Ectodermal cell (in vitro differentiated cells): ENCODE measurements around the gene CALML4.
"Not testable (repeated sequence)": the region's sequence is repeated elsewhere in the genome, so short reads cannot be mapped to it uniquely, and the experiment has no call there.

Source experiments
- H3K27ac ChIP-seq: 2 replicates; pipeline ENCODE4 v1.7.0; 2013; ENCODE audit warnings: mild to moderate bottlenecking, low read depth, low read length; ENCODE audit not compliant: insufficient read depth, poor library complexity, severe bottlenecking
- H3K27me3 ChIP-seq: 2 replicates; pipeline ENCODE4 v1.7.0; 2013; ENCODE audit warnings: mild to moderate bottlenecking, low read length; ENCODE audit not compliant: insufficient read depth, control insufficient read depth, poor library complexity, severe bottlenecking
- H3K36me3 ChIP-seq: one replicate; pipeline ENCODE4 v1.7.0; 2013; ENCODE audit warnings: low read length; ENCODE audit not compliant: control insufficient read depth, insufficient read depth
- H3K4me1 ChIP-seq: one replicate; pipeline ENCODE4 v1.7.0; 2013; ENCODE audit warnings: low read length; ENCODE audit not compliant: control insufficient read depth, insufficient read depth
- H3K4me3 ChIP-seq: 2 replicates; pipeline ENCODE4 v1.7.0; 2013; ENCODE audit warnings: low read depth, low read length, control low read depth; ENCODE audit not compliant: insufficient read depth
- H3K9me3 ChIP-seq: 2 replicates; pipeline ENCODE4 v1.7.0; 2013; ENCODE audit warnings: mild to moderate bottlenecking, low read length, moderate library complexity; ENCODE audit not compliant: control insufficient read depth
- WGBS, 2 experiments: methylation state at CpG; one replicate each; pipeline ENCODE4 v1.1.7; 2013; ENCODE audit warnings: missing lambda C conversion rate in 2 of 2; 5-methylcytosine and 5-hydroxymethylcytosine counted together

The CALML4 gene

DNA sequence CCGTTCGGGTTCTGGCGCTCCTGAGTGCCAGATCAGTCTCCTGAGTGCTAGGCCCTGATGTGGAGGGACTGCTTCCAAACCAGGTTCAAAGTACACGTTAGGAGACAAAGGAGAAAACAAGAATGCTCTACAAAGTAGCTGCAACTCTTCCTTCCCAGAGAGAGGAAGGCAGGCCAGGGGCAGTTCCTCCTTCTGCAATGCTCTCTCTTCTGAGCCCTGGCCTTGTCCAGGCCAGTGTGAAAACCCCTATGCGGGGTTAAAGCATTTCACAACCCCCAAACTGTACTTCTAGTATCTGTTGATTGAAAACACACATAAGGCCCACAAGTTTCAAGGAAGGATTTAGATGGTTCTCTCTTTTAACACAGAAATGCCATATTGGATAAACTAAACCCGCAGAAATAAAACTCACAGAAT, 9.7 kb upstream of the CALML4 start:
- no peaks in the 10 kb centered on the region for H3K9me3 ChIP-seq
- H3K36me3 ChIP-seq = peaks cover 19% of the 10 kb centered on the region
- WGBS, 2 experiments = 84 to 85% methylated on average over 6 of the region's 6 CpGs

DNA sequence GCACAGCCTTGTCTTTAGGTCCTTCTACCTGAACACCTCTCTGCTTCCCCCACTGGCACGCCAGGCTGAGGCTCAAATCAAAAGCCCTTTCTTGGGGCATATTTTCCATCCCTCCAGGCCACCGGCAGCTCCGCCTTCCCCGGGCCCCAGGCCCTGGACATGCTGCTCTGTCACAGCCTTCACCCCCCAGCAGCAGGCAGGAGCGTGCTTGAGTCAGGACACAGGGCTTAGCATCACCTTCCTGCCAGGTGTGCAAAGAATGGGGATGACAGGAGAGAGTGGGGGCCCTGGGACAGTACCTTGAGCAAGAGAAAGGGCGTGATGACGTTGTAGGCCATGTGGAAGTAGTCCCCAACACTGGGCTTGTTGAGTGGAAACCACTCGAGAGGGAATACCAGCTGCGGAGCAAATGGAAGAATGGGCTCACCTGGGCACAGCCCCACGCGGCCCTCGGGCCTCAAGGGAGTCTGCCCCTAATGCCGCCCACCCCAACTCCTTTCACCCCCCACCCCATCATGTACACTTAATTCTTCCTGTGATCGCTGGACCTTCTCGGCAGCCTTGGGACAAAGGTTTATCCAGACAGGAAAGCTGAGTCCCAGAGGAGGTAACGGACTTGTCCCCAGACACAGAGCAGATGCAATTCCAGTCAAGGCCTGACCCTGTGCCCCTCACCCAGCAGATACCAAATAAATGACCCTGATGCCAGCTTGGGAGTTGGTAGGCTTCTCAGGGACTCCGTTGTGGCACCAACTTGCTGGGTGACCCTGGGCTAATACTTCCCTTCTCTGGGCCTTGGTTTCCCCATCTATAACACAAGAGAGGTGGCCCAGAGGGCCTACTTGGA, 9.1 kb upstream of the CALML4 start:
- Histone ChIP-seq H3K27me3 (no peaks in the 10 kb centered on the region), H3K4me1 (peaks cover 14% of the 10 kb centered on the region), H3K36me3 (peaks cover 19% of the 10 kb centered on the region), H3K9me3 (no peaks in the 10 kb centered on the region), H3K4me3 (no peak overlapping the region), H3K27ac (no peak overlapping the region)
- 94 to 96% methylated on average over 17 of the region's 17 CpGs for WGBS, 2 experiments

More for the DNA sequence above, 9.7 kb upstream of the CALML4 start:
- no peak overlapping the region for H3K27ac ChIP-seq
- H3K27me3 ChIP-seq = no peaks in the 10 kb centered on the region
- H3K4me1 ChIP-seq = peaks cover 14% of the 10 kb centered on the region
- H3K4me3 ChIP-seq = no peak overlapping the region

GRCh38 chr15:68213491-68213845, 8.3 kb upstream of the CALML4 start:
- H3K4me1 ChIP-seq = peaks cover 14% of the 10 kb centered on the region
- H3K27me3 ChIP-seq, H3K9me3 ChIP-seq, H3K27ac ChIP-seq, H3K4me3 ChIP-seq: not testable (repeated sequence)
- WGBS, 2 experiments = 93 to 97% methylated on average over 6 of the region's 6 CpGs
- H3K36me3 ChIP-seq = peaks cover 16% of the 10 kb centered on the region

DNA sequence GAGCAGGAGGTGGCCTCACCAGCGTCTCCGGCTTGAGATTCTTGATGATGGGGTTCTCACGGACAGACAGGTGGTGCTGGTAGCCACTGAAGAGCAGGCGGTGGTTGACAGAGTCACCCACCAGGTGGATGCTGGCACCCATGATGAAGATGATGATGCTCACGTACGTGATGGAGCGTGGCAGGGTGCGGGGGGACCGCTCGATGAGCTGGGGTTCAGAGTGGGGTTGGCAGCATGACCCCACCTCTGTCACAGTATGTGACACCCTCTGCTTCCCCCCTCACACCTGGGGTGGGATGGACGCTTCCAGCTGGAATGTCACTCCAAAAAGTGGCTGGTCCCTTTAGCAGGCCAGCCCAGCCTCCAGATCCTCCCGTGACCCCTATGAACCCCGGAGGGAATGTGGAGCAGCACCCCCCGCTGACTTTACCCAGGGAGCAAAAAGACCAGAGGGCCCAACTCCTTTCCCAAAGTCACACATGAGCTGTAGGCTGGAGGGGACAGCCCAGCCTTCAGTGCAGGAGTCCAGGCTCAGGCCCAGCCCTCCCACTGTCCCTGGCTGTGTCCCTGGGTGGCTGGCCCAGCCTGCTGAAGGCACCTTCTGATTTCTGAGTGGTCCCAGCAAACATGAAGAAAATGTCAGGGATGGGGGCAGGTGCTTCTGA, 6.7 kb upstream of the CALML4 start:
- Histone ChIP-seq H3K36me3 (peaks cover 2% of the 10 kb centered on the region), H3K4me3 (no peak overlapping the region), H3K9me3 (no peaks in the 10 kb centered on the region), H3K4me1 (peaks cover 18% of the 10 kb centered on the region), H3K27ac (no peak overlapping the region), H3K27me3 (no peaks in the 10 kb centered on the region)
- 89 to 93% methylated on average over 14 of the region's 14 CpGs for WGBS, 2 experiments

DNA sequence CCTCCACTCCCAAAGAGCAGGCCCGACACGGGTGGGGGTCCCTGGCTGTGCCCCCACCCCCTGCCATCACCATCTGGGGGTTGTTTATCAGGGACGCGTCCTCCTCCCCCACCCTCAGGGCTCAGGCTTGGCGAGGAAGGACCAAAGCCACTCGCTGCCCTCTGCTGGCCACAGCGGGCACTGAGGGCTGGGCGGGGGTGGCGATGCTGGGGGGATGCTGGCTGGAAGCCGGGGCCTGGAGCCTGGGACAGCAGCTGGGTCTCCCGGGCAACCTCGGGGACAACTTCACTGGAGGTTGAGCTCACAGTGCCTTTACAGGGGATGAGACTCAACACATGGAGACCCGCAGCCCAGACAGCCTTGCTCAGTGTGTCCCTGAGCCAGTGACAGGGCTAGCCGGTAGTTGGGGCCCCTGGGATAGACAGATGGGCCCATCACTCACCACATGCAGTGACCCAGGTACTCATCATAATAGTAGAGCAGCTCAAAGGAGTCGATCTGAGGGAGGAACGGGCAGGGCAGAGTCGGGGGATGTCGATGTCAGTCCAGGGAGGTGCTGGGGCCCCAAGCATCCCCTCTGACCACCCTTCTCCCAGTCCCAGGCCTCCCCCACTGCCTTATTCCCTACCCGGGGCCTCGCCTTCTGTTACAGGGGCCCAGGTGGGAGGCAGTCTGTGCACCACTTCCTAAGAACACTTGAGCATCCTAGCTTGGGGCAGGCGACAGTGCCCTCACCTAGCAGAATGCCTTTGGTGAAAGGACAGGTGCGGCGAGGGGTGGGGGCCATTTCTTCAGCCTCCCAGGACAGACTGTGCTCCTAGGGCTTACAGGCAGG, 5.9 kb upstream of the CALML4 start:
- WGBS, 2 experiments = 50 to 51% methylated on average over 23 of the region's 23 CpGs
- H3K36me3 ChIP-seq = no peaks in the 10 kb centered on the region

GRCh38 chr15:68210409-68210756, 5.3 kb upstream of the CALML4 start:
- Histone ChIP-seq H3K36me3 (no peaks in the 10 kb centered on the region), H3K27ac (no peak overlapping the region), H3K27me3 (no peaks in the 10 kb centered on the region), H3K4me1 (peaks cover 32% of the 10 kb centered on the region), H3K4me3 (no peak overlapping the region), H3K9me3 (no peaks in the 10 kb centered on the region)
- WGBS, 2 experiments = 90 to 94% methylated on average over 9 of the region's 9 CpGs

More for the DNA sequence above, 5.9 kb upstream of the CALML4 start:
- Histone ChIP-seq H3K27ac (no peak overlapping the region), H3K9me3 (no peaks in the 10 kb centered on the region), H3K27me3 (no peaks in the 10 kb centered on the region), H3K4me3 (no peak overlapping the region), H3K4me1 (peaks cover 25% of the 10 kb centered on the region)

DNA sequence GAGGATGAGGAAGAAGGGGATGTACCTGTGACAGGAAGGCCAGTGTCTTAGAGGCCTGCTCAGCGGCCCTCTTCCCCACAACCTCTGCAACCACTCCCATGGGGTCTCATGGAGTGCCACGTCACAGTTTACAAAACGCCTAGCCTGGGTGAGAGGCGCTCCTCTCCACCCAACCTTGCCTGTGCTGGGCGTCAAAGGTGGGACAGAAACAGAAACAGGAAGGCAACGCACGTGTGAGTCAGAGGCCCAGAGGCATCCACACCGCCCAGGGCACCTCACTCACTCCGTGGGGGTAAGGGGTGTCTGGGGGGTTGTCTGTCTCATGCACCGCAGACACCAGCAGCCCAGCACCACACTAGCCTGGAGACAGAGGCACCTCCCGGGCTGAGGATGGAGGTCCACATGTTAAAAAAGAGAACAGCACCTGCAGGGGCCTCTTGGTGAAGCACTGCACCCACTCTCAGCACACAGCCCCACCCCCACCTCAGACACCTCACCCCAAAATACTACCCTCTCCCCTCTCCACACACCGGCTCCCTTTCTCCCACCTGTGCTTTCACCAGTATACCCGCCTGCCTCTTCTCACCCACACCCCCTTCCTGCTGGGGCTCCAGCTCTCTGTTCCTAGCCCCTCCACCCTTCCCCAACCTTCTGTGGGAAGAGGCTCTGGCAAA, 4.7 kb upstream of the CALML4 start:
- Histone ChIP-seq H3K9me3 (no peaks in the 10 kb centered on the region), H3K27me3 (no peaks in the 10 kb centered on the region), H3K36me3 (no peaks in the 10 kb centered on the region), H3K27ac (no peak overlapping the region), H3K4me3 (no peak overlapping the region), H3K4me1 (peaks cover 37% of the 10 kb centered on the region)
- WGBS, 2 experiments = 90% methylated on average over 13 of the region's 13 CpGs

DNA sequence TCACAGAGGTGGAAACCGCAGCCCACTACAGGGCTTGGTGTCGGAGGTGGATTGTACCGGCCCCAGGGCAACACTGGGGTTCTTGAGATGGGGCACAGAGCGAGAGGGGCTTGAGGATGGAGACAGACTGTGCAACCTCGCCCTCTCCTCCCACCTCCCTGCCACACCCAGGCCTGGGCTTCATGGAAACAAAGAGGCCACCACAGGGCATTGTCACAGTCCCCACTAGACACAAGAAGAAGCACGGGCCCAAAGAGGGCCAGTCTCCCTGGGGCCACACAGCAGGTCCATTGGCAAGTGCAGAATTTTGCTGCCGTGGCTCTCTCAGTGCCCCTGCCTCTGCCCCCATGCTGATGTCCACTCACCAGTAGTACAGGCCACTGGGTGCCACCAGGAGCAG, 4.1 kb upstream of the CALML4 start:
- Histone ChIP-seq H3K27me3 (no peaks in the 10 kb centered on the region), H3K4me3 (no peak overlapping the region), H3K36me3 (no peaks in the 10 kb centered on the region), H3K27ac (no peak overlapping the region), H3K4me1 (peaks cover 38% of the 10 kb centered on the region), H3K9me3 (no peaks in the 10 kb centered on the region)
- 89 to 90% methylated on average over 7 of the region's 7 CpGs for WGBS, 2 experiments

- H3K4me3 ChIP-seq = no peak overlapping the region
- no peaks in the 10 kb centered on the region for H3K27me3 ChIP-seq
- H3K27ac ChIP-seq = no peak overlapping the region
- H3K9me3 ChIP-seq = no peaks in the 10 kb centered on the region
- H3K4me1 ChIP-seq = peaks cover 38% of the 10 kb centered on the region
- 90 to 91% methylated on average over 13 of the region's 13 CpGs for WGBS, 2 experiments
- no peaks in the 10 kb centered on the region for H3K36me3 ChIP-seq
Observed at GRCh38 chr15:68208636-68209240, 3.6 kb upstream of the CALML4 start.
